Articular chondrocyte of knee joint (primary cell): ENCODE results near the gene SNAPC4. TPM values are rescaled to one million over a fixed set of nuclear protein-coding genes. Genes with fewer than 3 reads are reported as not detected.

ENCODE experiments used
- total RNA-seq: library from RNA; depleted of rRNA; stranded (reverse); fragments of >200 nt; gene quantifications from 2 replicates; pipeline ENCODE4 v1.2.3, GENCODE V29; 2012

Gene SNAPC4, protein sequence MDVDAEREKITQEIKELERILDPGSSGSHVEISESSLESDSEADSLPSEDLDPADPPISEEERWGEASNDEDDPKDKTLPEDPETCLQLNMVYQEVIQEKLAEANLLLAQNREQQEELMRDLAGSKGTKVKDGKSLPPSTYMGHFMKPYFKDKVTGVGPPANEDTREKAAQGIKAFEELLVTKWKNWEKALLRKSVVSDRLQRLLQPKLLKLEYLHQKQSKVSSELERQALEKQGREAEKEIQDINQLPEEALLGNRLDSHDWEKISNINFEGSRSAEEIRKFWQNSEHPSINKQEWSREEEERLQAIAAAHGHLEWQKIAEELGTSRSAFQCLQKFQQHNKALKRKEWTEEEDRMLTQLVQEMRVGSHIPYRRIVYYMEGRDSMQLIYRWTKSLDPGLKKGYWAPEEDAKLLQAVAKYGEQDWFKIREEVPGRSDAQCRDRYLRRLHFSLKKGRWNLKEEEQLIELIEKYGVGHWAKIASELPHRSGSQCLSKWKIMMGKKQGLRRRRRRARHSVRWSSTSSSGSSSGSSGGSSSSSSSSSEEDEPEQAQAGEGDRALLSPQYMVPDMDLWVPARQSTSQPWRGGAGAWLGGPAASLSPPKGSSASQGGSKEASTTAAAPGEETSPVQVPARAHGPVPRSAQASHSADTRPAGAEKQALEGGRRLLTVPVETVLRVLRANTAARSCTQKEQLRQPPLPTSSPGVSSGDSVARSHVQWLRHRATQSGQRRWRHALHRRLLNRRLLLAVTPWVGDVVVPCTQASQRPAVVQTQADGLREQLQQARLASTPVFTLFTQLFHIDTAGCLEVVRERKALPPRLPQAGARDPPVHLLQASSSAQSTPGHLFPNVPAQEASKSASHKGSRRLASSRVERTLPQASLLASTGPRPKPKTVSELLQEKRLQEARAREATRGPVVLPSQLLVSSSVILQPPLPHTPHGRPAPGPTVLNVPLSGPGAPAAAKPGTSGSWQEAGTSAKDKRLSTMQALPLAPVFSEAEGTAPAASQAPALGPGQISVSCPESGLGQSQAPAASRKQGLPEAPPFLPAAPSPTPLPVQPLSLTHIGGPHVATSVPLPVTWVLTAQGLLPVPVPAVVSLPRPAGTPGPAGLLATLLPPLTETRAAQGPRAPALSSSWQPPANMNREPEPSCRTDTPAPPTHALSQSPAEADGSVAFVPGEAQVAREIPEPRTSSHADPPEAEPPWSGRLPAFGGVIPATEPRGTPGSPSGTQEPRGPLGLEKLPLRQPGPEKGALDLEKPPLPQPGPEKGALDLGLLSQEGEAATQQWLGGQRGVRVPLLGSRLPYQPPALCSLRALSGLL (N-terminal part only)
- total RNA-seq: 5.7 and 7.2 TPM in 2 replicates

DNA sequence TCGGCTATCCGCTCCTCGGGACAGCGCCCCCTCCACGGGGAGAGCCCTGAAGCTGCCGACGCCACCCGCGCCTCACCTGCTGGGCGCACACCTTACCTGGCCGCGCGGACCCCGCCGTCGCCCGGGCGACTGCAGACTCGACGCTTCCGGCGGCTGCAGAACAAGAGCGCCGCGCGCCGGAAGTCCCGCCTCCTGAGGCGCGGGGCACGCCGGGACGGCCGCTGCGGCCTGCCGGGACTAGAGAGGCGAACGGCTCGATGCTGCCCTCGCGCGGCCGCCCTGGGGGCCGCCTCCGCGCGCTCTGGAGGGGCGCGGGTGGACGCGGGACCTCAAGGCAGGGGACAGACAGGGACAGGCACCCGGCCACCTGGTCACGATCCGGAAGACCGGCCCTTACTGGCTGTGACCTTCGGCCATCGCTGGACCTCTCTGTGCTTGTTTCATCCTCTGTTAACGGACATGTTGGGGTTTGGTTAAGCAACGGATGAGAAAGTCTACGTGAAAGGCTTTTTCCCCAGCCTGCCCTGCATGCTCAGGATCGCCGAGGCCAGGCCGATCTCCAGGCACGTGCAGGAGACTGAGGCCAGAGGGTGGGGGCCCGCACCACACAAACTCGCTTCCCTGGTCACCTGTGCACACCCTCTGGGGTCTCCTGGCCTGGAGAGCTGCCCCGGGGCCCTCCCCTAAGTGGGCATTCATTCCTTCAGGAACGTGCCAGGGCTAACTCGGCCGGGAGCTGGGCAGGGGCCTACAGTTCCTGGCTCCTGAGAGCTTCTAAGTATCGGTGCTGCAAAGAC, at the start of gene SNAPC4:
Gene SNAPC4 (minus strand): TSS at position 133 of the 797 bp plus-strand sequence. CDS start 1,742 bp downstream, outside the sequence.

DNA sequence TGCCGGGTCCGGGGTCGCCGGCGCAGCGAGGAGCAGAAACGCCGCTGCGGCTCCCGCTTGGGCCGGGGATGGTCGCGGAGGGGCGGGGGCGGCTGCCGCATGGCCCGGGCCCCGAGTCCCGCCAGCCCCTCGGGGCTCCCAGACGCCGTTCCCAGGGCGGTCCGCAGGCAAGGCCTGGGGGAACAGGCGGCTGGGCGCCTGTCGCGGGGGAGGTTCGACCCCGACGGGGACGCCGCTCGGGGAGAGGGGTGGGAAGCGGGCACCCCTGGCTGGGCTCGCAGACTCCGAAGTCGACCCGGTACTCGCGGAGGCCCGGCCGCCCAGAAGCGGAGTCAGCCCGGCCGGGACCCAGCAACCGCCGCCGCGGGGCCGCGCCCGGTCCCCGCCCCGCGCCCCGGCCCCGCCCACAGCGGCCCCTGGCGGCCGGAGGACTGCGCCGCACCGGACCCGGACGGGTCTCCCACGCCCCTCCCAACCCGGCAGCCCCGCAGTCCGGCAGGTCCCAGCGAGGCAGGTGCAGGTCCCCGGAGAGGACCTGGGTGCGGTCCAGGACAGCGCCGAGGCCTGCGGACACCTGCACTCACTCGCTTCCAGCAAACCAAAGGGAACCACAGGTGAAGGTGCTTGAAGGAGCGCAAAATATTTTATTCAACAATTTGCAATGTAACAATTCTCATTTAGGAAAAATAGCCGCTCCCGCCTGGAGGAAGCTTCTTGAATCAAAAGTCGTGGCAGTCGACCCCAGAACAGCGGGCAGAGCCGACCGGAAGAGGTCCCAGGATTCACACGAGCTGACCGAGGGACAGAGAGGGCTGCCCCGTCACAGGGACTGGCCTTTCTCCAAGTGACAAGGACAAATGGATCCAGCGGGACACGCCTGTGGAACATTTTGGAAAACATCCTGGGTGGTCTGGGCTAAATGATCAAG, 39.8 kb upstream of the SNAPC4 start, which contains the start of gene INPP5E:
Gene INPP5E (minus strand): TSS at position 365 of the 928 bp plus-strand sequence. CDS start 426 bp downstream, outside the sequence.

DNA sequence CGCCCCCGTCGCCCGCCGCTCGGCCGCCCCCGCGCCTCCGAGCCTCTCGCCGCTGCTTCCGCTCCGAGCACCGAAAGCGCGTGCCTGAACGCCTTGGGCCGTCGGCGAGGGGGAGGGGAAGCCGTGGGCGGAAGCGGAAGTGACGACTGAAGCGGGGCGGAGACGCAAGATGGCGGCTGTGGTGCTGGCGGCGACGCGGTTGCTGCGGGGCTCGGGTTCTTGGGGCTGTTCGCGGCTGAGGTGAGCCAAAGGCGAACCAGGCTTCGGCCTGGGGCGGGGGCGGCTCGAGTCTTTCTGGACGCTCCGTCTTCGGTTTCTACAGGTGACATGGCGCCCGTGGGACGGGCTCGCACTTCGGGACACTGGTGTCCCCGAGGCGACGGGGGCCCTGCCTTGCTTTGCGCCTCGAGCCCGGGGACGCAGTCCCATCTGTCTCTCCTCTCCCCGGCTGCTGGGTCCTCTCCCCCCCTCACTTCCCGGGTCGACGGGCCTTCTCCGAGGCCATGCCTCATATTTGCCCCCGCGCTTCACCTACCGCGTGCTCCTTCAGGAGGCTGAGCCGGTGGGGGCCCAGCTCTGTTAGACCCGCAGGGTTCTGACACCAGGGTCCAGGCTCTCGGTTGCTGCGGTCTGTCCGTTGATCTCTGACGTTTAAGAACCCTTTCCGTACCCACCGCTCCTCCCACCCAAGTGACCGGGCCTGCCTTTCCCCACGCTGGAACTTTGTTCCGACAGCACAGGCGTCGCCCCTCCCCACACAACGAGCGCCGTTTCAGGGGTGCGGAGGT, 10.7 kb upstream of the SNAPC4 start, which contains the start of the genes ENTR1 and PMPCA:
Gene ENTR1 (minus strand): TSS at position 115 of the 788 bp plus-strand sequence. CDS start 217 bp downstream, outside the sequence.
Gene PMPCA (plus strand): TSS at position 159 of the 788 bp plus-strand sequence. CDS start 11 bp downstream, at position 170.

DNA sequence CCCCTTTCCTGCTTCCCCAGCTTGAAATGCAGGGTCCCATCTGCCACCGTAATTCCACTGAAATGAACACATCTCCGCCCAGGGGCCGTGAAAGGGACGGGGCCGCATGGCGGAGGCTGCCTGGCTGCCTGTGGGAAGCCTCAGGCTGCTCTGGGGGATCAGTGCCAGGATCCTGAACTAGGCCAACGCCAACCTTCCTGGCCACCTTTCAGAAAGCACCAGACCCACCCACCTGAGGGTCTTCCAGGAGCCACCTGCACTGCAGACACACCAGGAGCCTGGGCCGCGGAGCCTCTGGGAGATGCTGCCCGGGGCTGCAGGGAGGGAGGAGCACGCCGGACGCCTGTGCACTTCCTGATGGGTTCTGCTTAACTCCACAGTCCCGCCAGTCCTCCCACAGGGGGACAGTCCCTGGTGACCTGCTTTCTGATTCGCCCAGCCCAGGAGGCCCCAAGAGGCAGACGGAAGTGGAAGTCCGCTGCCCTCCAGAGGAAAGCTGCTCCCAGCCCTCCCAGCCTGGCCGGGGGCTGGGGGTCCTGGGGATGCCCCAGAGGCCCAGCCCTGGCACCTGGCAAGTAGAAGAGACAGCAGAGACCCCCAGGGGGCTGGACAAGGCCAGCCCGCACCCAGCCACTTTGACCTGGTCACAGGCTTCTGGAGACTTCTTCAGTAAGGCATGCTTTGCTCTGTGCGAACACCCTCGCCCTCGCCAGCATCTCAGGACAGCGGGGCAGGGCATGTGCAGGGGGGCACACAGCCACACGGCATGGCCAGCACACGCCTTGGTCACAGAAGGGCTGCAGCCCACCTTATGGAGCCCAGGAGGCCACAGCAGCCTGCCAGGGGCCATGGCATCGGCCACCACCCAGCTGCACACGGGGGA, 26.4 kb downstream of the SNAPC4 start, which contains the start of gene CARD9:
Gene CARD9 (minus strand): TSS at position 370 of the 883 bp plus-strand sequence. CDS start 1,591 bp downstream, outside the sequence.

DNA sequence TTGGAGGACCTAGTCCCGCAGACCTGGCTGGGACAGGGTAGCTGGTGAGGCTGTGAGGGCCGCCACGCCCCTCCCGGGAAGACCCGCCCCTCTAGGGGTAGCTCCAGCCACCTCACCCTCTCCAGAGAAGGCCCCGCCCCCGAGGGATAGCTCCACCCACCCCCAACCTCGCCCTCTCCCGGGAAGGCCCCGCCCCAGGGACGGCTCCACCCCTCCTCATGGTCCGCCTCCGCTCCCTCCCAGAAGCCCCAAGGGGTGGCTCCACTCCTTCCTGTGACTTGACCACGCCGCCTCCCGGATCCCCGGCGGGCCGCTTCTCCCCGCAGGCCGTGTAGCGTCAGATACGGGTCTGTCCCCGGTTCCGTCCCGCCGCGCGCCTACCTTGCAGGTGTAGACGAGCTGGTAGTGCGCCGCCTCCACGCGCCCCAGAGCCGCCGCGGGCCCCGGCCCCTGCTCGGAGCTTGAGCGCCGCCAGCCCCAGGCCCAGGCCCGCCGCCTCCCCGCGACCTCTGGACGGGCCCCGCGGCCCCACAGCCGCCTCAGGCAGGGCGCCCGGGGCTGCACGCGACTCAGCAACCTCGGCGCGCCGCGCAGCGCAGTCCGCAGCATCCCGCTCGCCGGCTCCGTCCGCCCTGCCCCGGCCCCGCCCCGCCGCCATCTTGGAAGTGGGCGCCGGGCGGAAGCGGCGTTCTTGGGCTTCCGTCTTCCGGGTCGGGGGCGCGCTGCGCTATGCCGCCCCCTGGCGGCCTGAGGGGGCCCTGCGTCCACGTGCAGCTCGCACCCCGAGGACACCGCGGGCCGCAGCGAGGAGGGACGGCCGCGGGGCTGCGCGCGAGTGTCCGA, 36.6 kb downstream of the SNAPC4 start, which contains the start of gene DNLZ:
Gene DNLZ (minus strand): TSS at position 639 of the 843 bp plus-strand sequence. CDS start 30 bp downstream, at position 609.

Other genes with a start within 250 kb of the SNAPC4 start
- not detected in 2 replicates for gene LHX3, start 195.0 kb downstream of the SNAPC4 start, total RNA-seq
- 7.6 and 8.6 TPM in 2 replicates for gene QSOX2, start 154.4 kb downstream of the SNAPC4 start, total RNA-seq
- gene CCDC187, start 96.1 kb downstream of the SNAPC4 start, total RNA-seq: under 0.01 and 0.11 TPM in 2 replicates
- gene GPSM1, start 72.6 kb downstream of the SNAPC4 start, total RNA-seq: 36.5 and 44.3 TPM in 2 replicates
- gene DNLZ, start 36.4 kb downstream of the SNAPC4 start, total RNA-seq: 4.6 and 5.9 TPM in 2 replicates
- gene CARD9, start 26.5 kb downstream of the SNAPC4 start, total RNA-seq: 1.5 and 2.9 TPM in 2 replicates
- gene ENTR1, start 10.4 kb upstream of the SNAPC4 start, total RNA-seq: 20.8 and 22.6 TPM in 2 replicates
- gene PMPCA, start 10.5 kb upstream of the SNAPC4 start, total RNA-seq: 37.2 and 47.0 TPM in 2 replicates
- 7.0 and 8.0 TPM in 2 replicates for gene INPP5E, start 39.7 kb upstream of the SNAPC4 start, total RNA-seq
- 36.2 and 37.5 TPM in 2 replicates for gene SEC16A, start 82.9 kb upstream of the SNAPC4 start, total RNA-seq
- gene NOTCH1, start 145.9 kb upstream of the SNAPC4 start, total RNA-seq: 11.3 and 11.6 TPM in 2 replicates